HG03432 (cell line): ENCODE measurements around the gene ICA1L.

Source experiments
- ATAC-seq: cut with Tn5 transposase; IDR thresholded peaks from one replicate; pipeline ENCODE4 v1.9.1; 2021; ENCODE audit warnings: mild to moderate bottlenecking, moderate library complexity; ENCODE audit not compliant: unreplicated experiment

The ICA1L gene

GRCh38 chr2:202786842-202787241 is 84.7 kb downstream of the ICA1L start:
- ATAC-seq, result no peak

- ATAC-seq, result no peak
Observed at GRCh38 chr2:202782940-202783558, 88.5 kb downstream of the ICA1L start.

- peak; percentile 99 for ATAC-seq
Observed at GRCh38 chr2:202780514-202781021, 91.0 kb downstream of the ICA1L start.

GRCh38 chr2:202778217-202778616 is 93.3 kb downstream of the ICA1L start:
- no peak for ATAC-seq

GRCh38 chr2:202774104-202774503 is 97.5 kb downstream of the ICA1L start:
- ATAC-seq, result no peak

GRCh38 chr2:202773301-202773973 is 98.1 kb downstream of the ICA1L start:
- ATAC-seq, result no peak

GRCh38 chr2:202771741-202772460 is 99.7 kb downstream of the ICA1L start:
- no peak for ATAC-seq

GRCh38 chr2:202771336-202771735 is 100.2 kb downstream of the ICA1L start:
- ATAC-seq, result no peak

- no peak for ATAC-seq
Observed at GRCh38 chr2:202769201-202769600, 102.4 kb downstream of the ICA1L start.

GRCh38 chr2:202768273-202768672 is 103.3 kb downstream of the ICA1L start:
- ATAC-seq, result no peak

- no peak for ATAC-seq
Observed at GRCh38 chr2:202765436-202765835, 106.1 kb downstream of the ICA1L start.

- no peak for ATAC-seq
Observed at GRCh38 chr2:202764991-202765390, 106.6 kb downstream of the ICA1L start.

GRCh38 chr2:202763916-202764315 is 107.7 kb downstream of the ICA1L start:
- ATAC-seq, result no peak

- ATAC-seq, result no peak
Observed at GRCh38 chr2:202762556-202762955, 109.0 kb downstream of the ICA1L start.

- no peak for ATAC-seq
Observed at GRCh38 chr2:202760848-202761247, 110.7 kb downstream of the ICA1L start.

- no peak for ATAC-seq
Observed at GRCh38 chr2:202758604-202759003, 113.0 kb downstream of the ICA1L start.

GRCh38 chr2:202758128-202758527 is 113.4 kb downstream of the ICA1L start:
- no peak for ATAC-seq

GRCh38 chr2:202757339-202757738 is 114.2 kb downstream of the ICA1L start:
- ATAC-seq, result no peak

GRCh38 chr2:202756598-202756997 is 115.0 kb downstream of the ICA1L start:
- ATAC-seq, result no peak

- ATAC-seq, result no peak
Observed at GRCh38 chr2:202754936-202755335, 116.6 kb downstream of the ICA1L start.

GRCh38 chr2:202752071-202752470 is 119.5 kb downstream of the ICA1L start:
- no peak for ATAC-seq
